Measurements from ENCODE around the gene KRT82. TPM values are rescaled to one million over a fixed set of nuclear protein-coding genes. Genes with fewer than 3 reads are reported as not detected.

Gene KRT82
- polyA plus RNA-seq, 2 of the 4 experiments (the other 2 are of a cell fraction): not detected

DNA sequence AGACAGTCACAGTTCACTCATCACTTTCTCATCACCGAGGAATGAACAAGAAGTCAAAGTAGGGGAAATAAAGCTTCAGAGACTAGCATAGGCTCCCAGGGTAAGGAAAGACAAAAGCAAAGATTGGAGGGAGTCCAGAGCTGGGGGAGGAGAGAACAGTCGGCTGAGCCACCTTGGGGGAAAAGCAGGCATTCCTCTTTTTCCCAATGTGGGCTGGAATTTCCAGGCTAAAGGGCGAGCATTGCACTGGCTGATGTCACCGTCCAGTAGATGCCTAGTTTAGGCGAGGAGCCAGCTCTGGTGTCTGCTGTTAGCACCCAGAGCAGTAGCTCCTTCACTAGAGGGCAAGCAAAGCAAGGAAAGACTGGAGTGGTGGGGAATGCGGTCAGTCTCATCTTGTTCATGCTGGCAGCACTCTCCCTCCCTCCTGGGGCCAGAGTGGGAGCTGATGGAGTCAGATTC, 36.5 kb upstream of the KRT82 start:
- no peak overlapping the region for H3K4me3 ChIP-seq
- H3K9me3 ChIP-seq: no peaks in the 10 kb centered on the region
- peak overlapping the region; percentile 56 to 79 for H3K27ac ChIP-seq
- CTCF ChIA-PET: interaction anchor here (0.6 to 2.6 kb wide), 17 partner anchors 11 to 436 kb away, joined by 3 to 12 read pairs (median 4); no protein-coding TSS in a partner anchor
- peak overlapping the region; percentile 57 for H3K4me2 ChIP-seq
- ATAC-seq (peak; percentile 87 to 89), FAIRE-seq (peak; percentile 13), DNase-seq (ENCODE audit: low read depth in 1 of 2, low spot score in 1 of 2) (peak; percentile 51 to 77)
- TF ChIP-seq NFE2L2 (conservative IDR thresholded peaks at IDR 0.05; ENCODE audit: low read length) (no peak), MAFK (IDR thresholded peaks at IDR 0.05; ENCODE audit: partially characterized antibody) (no peak), EP300 (IDR thresholded peaks at IDR 0.05) (peak in 1 of 2 experiments; percentile 53; a peak in 1 of 5 replicates), GATA3 (IDR thresholded peaks at IDR 0.05; ENCODE audit: borderline replicate concordance) (peak; percentile 45; the same call in 1 of the 2 replicates), TP53 (CRISPR knock-in tag; IDR thresholded peaks at IDR 0.05) (no peak), JUN (IDR thresholded peaks at IDR 0.05) (peak in 1 of 2 experiments; percentile 55; a peak in 2 of 5 replicates), SMC3 (IDR thresholded peaks at IDR 0.05) (peak; percentile 57), FOSL2 (IDR thresholded peaks at IDR 0.05) (no peak), FOSL2 (CRISPR knock-in tag; IDR thresholded peaks at IDR 0.05) (peak; percentile 56), ZC3H11A (IDR thresholded peaks at IDR 0.05) (no peak), RAD21 (conservative IDR thresholded peaks at IDR 0.05 in 1 of 2, IDR thresholded peaks at IDR 0.05 in 1 of 2) (peak; percentile 64 to 69), CBX2 (IDR thresholded peaks at IDR 0.05; ENCODE audit: borderline replicate concordance, low read depth) (no peak), JUNB (IDR thresholded peaks at IDR 0.05) (peak; percentile 58; the same call in 1 of the 2 replicates), CEBPB (IDR thresholded peaks at IDR 0.05) (0 out of 4 replicates have a peak, but pooled peaks of 1 of the 2 experiments have one; percentile 31)
- TF ChIP-seq, protein P1, sequence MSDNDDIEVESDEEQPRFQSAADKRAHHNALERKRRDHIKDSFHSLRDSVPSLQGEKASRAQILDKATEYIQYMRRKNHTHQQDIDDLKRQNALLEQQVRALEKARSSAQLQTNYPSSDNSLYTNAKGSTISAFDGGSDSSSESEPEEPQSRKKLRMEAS (IDR thresholded peaks at IDR 0.05): peak; percentile 55
- TF ChIP-seq, protein P2, sequence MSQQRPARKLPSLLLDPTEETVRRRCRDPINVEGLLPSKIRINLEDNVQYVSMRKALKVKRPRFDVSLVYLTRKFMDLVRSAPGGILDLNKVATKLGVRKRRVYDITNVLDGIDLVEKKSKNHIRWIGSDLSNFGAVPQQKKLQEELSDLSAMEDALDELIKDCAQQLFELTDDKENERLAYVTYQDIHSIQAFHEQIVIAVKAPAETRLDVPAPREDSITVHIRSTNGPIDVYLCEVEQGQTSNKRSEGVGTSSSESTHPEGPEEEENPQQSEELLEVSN (IDR thresholded peaks at IDR 0.05; ENCODE audit: borderline replicate concordance, low read depth): no peak
- TF ChIP-seq, protein P3, sequence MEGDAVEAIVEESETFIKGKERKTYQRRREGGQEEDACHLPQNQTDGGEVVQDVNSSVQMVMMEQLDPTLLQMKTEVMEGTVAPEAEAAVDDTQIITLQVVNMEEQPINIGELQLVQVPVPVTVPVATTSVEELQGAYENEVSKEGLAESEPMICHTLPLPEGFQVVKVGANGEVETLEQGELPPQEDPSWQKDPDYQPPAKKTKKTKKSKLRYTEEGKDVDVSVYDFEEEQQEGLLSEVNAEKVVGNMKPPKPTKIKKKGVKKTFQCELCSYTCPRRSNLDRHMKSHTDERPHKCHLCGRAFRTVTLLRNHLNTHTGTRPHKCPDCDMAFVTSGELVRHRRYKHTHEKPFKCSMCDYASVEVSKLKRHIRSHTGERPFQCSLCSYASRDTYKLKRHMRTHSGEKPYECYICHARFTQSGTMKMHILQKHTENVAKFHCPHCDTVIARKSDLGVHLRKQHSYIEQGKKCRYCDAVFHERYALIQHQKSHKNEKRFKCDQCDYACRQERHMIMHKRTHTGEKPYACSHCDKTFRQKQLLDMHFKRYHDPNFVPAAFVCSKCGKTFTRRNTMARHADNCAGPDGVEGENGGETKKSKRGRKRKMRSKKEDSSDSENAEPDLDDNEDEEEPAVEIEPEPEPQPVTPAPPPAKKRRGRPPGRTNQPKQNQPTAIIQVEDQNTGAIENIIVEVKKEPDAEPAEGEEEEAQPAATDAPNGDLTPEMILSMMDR (IDR thresholded peaks at IDR 0.05): peak; percentile 35; the same call in 2 of the 3 replicates
- H3K4me1 ChIP-seq: peaks cover 28% of the 10 kb centered on the region
- WGBS (ENCODE audit: missing lambda C conversion rate): 7% methylated on average over 6 of the region's 6 CpGs
- POLR2A ChIA-PET: no interaction called here

DNA sequence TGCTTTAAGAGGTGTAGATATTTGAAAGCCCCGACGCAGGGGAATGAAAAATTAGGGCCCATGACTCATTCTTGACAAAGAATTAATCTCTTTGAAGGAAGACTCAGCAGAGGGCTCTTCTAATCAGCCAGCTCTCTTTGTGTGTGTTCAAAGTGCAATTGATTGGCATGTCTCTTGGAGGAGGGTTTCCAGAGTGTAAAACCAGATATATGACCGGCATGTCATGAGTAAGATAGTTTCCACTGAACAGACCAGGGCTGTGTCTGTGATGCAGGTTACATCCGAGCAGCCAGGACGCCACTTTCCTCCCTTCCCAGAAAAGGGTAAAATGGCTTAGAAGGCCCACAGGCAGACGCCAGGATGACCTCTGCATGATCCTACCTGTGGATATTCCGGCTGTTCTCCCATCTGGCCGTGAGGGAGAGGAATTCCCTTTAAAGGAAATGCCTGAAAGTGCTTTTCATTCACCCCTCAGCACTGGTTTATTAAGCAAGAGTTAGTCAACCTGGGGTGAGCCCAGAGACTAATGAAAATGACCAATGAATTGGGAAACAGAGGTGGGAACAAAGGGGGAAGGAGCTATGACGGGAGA, 35.3 kb upstream of the KRT82 start:
- WGBS (ENCODE audit: missing lambda C conversion rate): 57% methylated on average over 9 of the region's 9 CpGs
- FAIRE-seq (no peak), ATAC-seq (peak in 1 of 2 experiments; percentile 3; a peak in 1 of 6 replicates), DNase-seq (ENCODE audit: low read depth in 1 of 2, low spot score in 1 of 2) (peak in 1 of 2 experiments; percentile 14)
- POLR2A ChIA-PET: no interaction called here
- H3K4me3 ChIP-seq: no peak overlapping the region
- peak overlapping the region; percentile 57 for H3K4me2 ChIP-seq
- H3K27ac ChIP-seq: peak overlapping the region; percentile 56 to 79; a peak in 3 of 6 replicates
- CTCF ChIA-PET: interaction anchor here (0.7 to 2.6 kb wide), 8 partner anchors 12 to 438 kb away, joined by 3 to 12 read pairs (median 3); no protein-coding TSS in a partner anchor
- H3K4me1 ChIP-seq: peaks cover 28% of the 10 kb centered on the region
- H3K9me3 ChIP-seq: no peaks in the 10 kb centered on the region
- TF ChIP-seq POLR2AphosphoS2 (conservative IDR thresholded peaks at IDR 0.05; ENCODE audit: low read length) (no peak), NPAS2 (CRISPR knock-in tag; IDR thresholded peaks at IDR 0.05; ENCODE audit: borderline replicate concordance) (no peak), SMC3 (IDR thresholded peaks at IDR 0.05) (no peak), JUNB (IDR thresholded peaks at IDR 0.05) (peak; percentile 18; the same call in 1 of the 2 replicates), BHLHE40 (IDR thresholded peaks at IDR 0.05; ENCODE audit: low read depth, low read length) (no peak), CHD2 (IDR thresholded peaks at IDR 0.05; ENCODE audit: low read length, partially characterized antibody) (no peak), KDM1A (IDR thresholded peaks at IDR 0.05; ENCODE audit: low read depth) (no peak), RCOR1 (IDR thresholded peaks at IDR 0.05; ENCODE audit: low read depth, low read length) (no peak), FOSL2 (IDR thresholded peaks at IDR 0.05) (0 out of 2 replicates have a peak, but pooled peaks have one; percentile 14), FOSL2 (CRISPR knock-in tag; IDR thresholded peaks at IDR 0.05) (peak; percentile 51), ZC3H11A (IDR thresholded peaks at IDR 0.05) (no peak), RFX5 (IDR thresholded peaks at IDR 0.05) (no peak), CHD4 (IDR thresholded peaks at IDR 0.05; ENCODE audit: borderline replicate concordance) (no peak), HOXB5 (CRISPR knock-in tag; IDR thresholded peaks at IDR 0.05) (no peak)
- TF ChIP-seq, protein P4, sequence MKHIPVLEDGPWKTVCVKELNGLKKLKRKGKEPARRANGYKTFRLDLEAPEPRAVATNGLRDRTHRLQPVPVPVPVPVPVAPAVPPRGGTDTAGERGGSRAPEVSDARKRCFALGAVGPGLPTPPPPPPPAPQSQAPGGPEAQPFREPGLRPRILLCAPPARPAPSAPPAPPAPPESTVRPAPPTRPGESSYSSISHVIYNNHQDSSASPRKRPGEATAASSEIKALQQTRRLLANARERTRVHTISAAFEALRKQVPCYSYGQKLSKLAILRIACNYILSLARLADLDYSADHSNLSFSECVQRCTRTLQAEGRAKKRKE (CRISPR knock-in tag; IDR thresholded peaks at IDR 0.05; ENCODE audit: low read depth): no peak
- TF ChIP-seq, protein P5, sequence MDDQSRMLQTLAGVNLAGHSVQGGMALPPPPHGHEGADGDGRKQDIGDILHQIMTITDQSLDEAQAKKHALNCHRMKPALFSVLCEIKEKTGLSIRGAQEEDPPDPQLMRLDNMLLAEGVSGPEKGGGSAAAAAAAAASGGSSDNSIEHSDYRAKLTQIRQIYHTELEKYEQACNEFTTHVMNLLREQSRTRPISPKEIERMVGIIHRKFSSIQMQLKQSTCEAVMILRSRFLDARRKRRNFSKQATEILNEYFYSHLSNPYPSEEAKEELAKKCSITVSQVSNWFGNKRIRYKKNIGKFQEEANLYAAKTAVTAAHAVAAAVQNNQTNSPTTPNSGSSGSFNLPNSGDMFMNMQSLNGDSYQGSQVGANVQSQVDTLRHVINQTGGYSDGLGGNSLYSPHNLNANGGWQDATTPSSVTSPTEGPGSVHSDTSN (IDR thresholded peaks at IDR 0.05): no peak
